Superior temporal gyrus (tissue), 1 donor: ENCODE measurements around the gene STAM.
"Not testable (repeated sequence)": the region's sequence is repeated elsewhere in the genome, so short reads cannot be mapped to it uniquely, and the experiment has no call there.

Experiments
- DNase-seq: peaks from one replicate; pipeline ENCODE4 v3.0.0-alpha.2; 2016; ENCODE audit errors: extremely low spot score

Gene STAM

GRCh38 chr10:17675638-17676037 is 31.7 kb downstream of the STAM start:
- no peak for DNase-seq

GRCh38 chr10:17676919-17677318 is 33.0 kb downstream of the STAM start:
- no peak for DNase-seq

- peak; percentile 67 for DNase-seq
Measured at GRCh38 chr10:17682236-17682946, 38.4 kb downstream of the STAM start.

GRCh38 chr10:17683541-17683940 is 39.6 kb downstream of the STAM start:
- no peak for DNase-seq

GRCh38 chr10:17684537-17684936 is 40.6 kb downstream of the STAM start:
- DNase-seq = no peak

GRCh38 chr10:17685233-17685840 is 41.4 kb downstream of the STAM start:
- no peak for DNase-seq

GRCh38 chr10:17687117-17687831 is 43.3 kb downstream of the STAM start:
- DNase-seq = no peak

GRCh38 chr10:17689137-17689536 is 45.2 kb downstream of the STAM start:
- no peak for DNase-seq

- DNase-seq = no peak
Measured at GRCh38 chr10:17693009-17693408, 49.1 kb downstream of the STAM start.

- DNase-seq = no peak
Measured at GRCh38 chr10:17698696-17699095, 54.7 kb downstream of the STAM start.

GRCh38 chr10:17701301-17701700 is 57.4 kb downstream of the STAM start:
- no peak for DNase-seq

- DNase-seq = no peak
Measured at GRCh38 chr10:17703706-17704105, 59.8 kb downstream of the STAM start.

- DNase-seq = no peak
Measured at GRCh38 chr10:17708821-17709220, 64.9 kb downstream of the STAM start.

GRCh38 chr10:17709492-17709891 is 65.5 kb downstream of the STAM start:
- no peak for DNase-seq

GRCh38 chr10:17710181-17710580 is 66.2 kb downstream of the STAM start:
- no peak for DNase-seq

- DNase-seq = no peak
Measured at GRCh38 chr10:17712053-17712452, 68.1 kb downstream of the STAM start.

GRCh38 chr10:17712717-17713471 is 68.9 kb downstream of the STAM start:
- no peak for DNase-seq

GRCh38 chr10:17713758-17714157 is 69.8 kb downstream of the STAM start:
- no peak for DNase-seq

GRCh38 chr10:17716161-17716560 is 72.2 kb downstream of the STAM start:
- no peak for DNase-seq

GRCh38 chr10:17722317-17723014 is 78.5 kb downstream of the STAM start:
- DNase-seq = not testable (repeated sequence)

- DNase-seq = no peak
Measured at GRCh38 chr10:17725703-17726102, 81.8 kb downstream of the STAM start.

- DNase-seq = no peak
Measured at GRCh38 chr10:17729630-17730029, 85.7 kb downstream of the STAM start.
